Keratinocyte (primary cell): ENCODE measurements around the gene CORO2B. TPM values are rescaled to one million over a fixed set of nuclear protein-coding genes. Genes with fewer than 3 reads are reported as not detected.

Experiments
- DNase-seq: peaks from one replicate; pipeline ENCODE4 v3.0.0-alpha.2; 2011; ENCODE audit warnings: low read depth, missing footprints, low spot score
- FAIRE-seq: peaks from 2 replicates; lab custom pipeline; 2011; peaks lifted over from hg19 to GRCh38; lab: Jason Lieb, UNC
- H2AFZ ChIP-seq: 2 replicates; pipeline ENCODE4 v1.6.0; 2012; ENCODE audit warnings: low read length, control low read depth, inconsistent platforms; ENCODE audit not compliant: control insufficient read depth
- H3K27ac ChIP-seq: 2 replicates; pipeline ENCODE4 v1.5.1; 2011; ENCODE audit warnings: low read length; ENCODE audit not compliant: control insufficient read depth, insufficient read depth
- H3K27me3 ChIP-seq: 3 replicates; pipeline ENCODE4 v1.6.0; 2011; ENCODE audit warnings: low read length; ENCODE audit not compliant: control insufficient read depth, insufficient read depth; ENCODE audit errors: extremely low read depth
- H3K36me3 ChIP-seq, 2 experiments: 2 replicates in 1 of 2; 3 replicates in 1 of 2; pipeline ENCODE4 v1.5.1; 2011; ENCODE audit warnings: low read length in 2 of 2, mild to moderate bottlenecking in 1 of 2; ENCODE audit not compliant: control insufficient read depth in 2 of 2, insufficient read depth in 2 of 2; ENCODE audit errors: extremely low read depth in 1 of 2
- H3K4me1 ChIP-seq: 3 replicates; pipeline ENCODE4 v1.5.1; 2011; ENCODE audit warnings: low read length; ENCODE audit not compliant: control insufficient read depth, insufficient read depth; ENCODE audit errors: extremely low read depth
- H3K4me2 ChIP-seq: 3 replicates; pipeline ENCODE4 v1.6.0; 2011; ENCODE audit warnings: low read depth, low read length; ENCODE audit not compliant: control insufficient read depth, insufficient read depth; ENCODE audit errors: extremely low read depth
- H3K4me3 ChIP-seq, 3 experiments: fragments of 200-600 bp in 1 of 3; sonication (generic) in 1 of 3; 2 replicates in 2 of 3; 3 replicates in 1 of 3; pipeline ENCODE4 v1.5.1; 2011 to 2016; ENCODE audit warnings: low read length in 3 of 3, mild to moderate bottlenecking in 3 of 3, control low read depth in 2 of 3, inconsistent platforms in 1 of 3, low read depth in 1 of 3, mixed read lengths in 1 of 3, mixed run types in 1 of 3, moderate library complexity in 1 of 3; ENCODE audit not compliant: control insufficient read depth in 2 of 3, insufficient read depth in 2 of 3; ENCODE audit errors: extremely low read depth in 1 of 3
- H3K79me2 ChIP-seq: 2 replicates; pipeline ENCODE4 v1.6.0; 2012; ENCODE audit warnings: low read length; ENCODE audit not compliant: control insufficient read depth, insufficient read depth
- H3K9ac ChIP-seq: 3 replicates; pipeline ENCODE4 v1.6.0; 2011; ENCODE audit warnings: low read length; ENCODE audit not compliant: control insufficient read depth, insufficient read depth; ENCODE audit errors: extremely low read depth
- H3K9me1 ChIP-seq: 3 replicates; pipeline ENCODE4 v1.6.0; 2011; ENCODE audit warnings: low read length; ENCODE audit not compliant: control insufficient read depth, insufficient read depth; ENCODE audit errors: extremely low read depth
- H3K9me3 ChIP-seq: 2 replicates; pipeline ENCODE4 v1.5.1; 2012; ENCODE audit warnings: low read depth, low read length; ENCODE audit not compliant: control insufficient read depth
- H4K20me1 ChIP-seq: 3 replicates; pipeline ENCODE4 v1.6.0; 2011; ENCODE audit warnings: low read length; ENCODE audit not compliant: control insufficient read depth, insufficient read depth; ENCODE audit errors: extremely low read depth
- CTCF ChIP-seq, 3 experiments: IDR thresholded peaks in 1 of 3; conservative IDR thresholded peaks in 1 of 3; optimal IDR thresholded peaks in 1 of 3; 2 replicates in 2 of 3; 3 replicates in 1 of 3; pipeline versions ENCODE3 to v1.5.1; 2011; ENCODE audit warnings: low read length in 3 of 3, mild to moderate bottlenecking in 3 of 3, moderate library complexity in 2 of 3, control low read depth in 1 of 3, inconsistent platforms in 1 of 3; ENCODE audit not compliant: insufficient read depth in 2 of 3; ENCODE audit errors: extremely low read depth in 1 of 3
- EZH2 ChIP-seq: IDR thresholded peaks from one replicate; pipeline ENCODE4 v1.6.1; 2012; ENCODE audit warnings: inconsistent platforms, mild to moderate bottlenecking, low read length, moderate library complexity
- dilution Hi-C: fragments of 300-500 bp; cut with MboI; formaldehyde crosslinking; loops from one replicate; pipeline ENCODE4 v1.7.0; 2020; ENCODE audit warnings: low sequenced_read_pairs; ENCODE audit not compliant: extremely low pct_ligation_motif_present
- polyA plus RNA-seq, 5 experiments: library from polyadenylated mRNA; depleted of rRNA in 3 of 5; stranded (reverse) in 3 of 5; stranded (forward) in 1 of 5; unstranded in 1 of 5; fragments of >200 nt; gene quantifications; 1 replicate in 1 of 5; 2 replicates in 3 of 5; 3 replicates in 1 of 5; pipeline versions ENCODE4 v1.2.1 to v1.2.3, GENCODE V29; 2011 to 2012; ENCODE audit warnings: missing spikeins in 2 of 5, low read depth in 1 of 5, low replicate concordance in 1 of 5

The CORO2B gene
- polyA plus RNA-seq, 1 donor (not counting 4 experiments of a cell fraction or from before 2014, with no cell fraction given): 0.13 TPM

- DNase-seq: no peak
- no peak for FAIRE-seq
- no peaks in the 10 kb centered on the region for H4K20me1 ChIP-seq
- H3K9ac ChIP-seq: no peak overlapping the region
- H3K27ac ChIP-seq: no peak overlapping the region
- H2AFZ ChIP-seq: no peak overlapping the region
- H3K4me1 ChIP-seq: peaks cover 4% of the 10 kb centered on the region
- TF ChIP-seq CTCF (optimal IDR thresholded peaks at IDR 0.05 in 1 of 3, IDR thresholded peaks at IDR 0.05 in 1 of 3, conservative IDR thresholded peaks at IDR 0.05 in 1 of 3; ENCODE audit: extremely low read depth in 1 of 3, insufficient read depth in 2 of 3, low read length in 3 of 3) (no peak), EZH2 (no peak)
- no peaks in the 10 kb centered on the region for H3K79me2 ChIP-seq
- H3K4me3 ChIP-seq: no peak overlapping the region
- dilution Hi-C loops: no loop called here
- H3K9me3 ChIP-seq: no peaks in the 10 kb centered on the region
- no peaks in the 10 kb centered on the region for H3K36me3 ChIP-seq
- H3K9me1 ChIP-seq: no peaks in the 10 kb centered on the region
- no peaks in the 10 kb centered on the region for H3K27me3 ChIP-seq
- H3K4me2 ChIP-seq: no peak overlapping the region
Observed at GRCh38 chr15:68564173-68564572, 14.6 kb upstream of the CORO2B start.

- Histone ChIP-seq H3K4me2 (no peak overlapping the region), H3K9ac (no peak overlapping the region), H3K36me3 (no peaks in the 10 kb centered on the region), H3K4me3 (no peak overlapping the region), H2AFZ (no peak overlapping the region), H3K27me3 (peaks cover under 1% of the 10 kb centered on the region), H3K27ac (no peak overlapping the region), H3K9me1 (no peaks in the 10 kb centered on the region), H3K9me3 (no peaks in the 10 kb centered on the region), H3K4me1 (no peaks in the 10 kb centered on the region), H4K20me1 (no peaks in the 10 kb centered on the region), H3K79me2 (no peaks in the 10 kb centered on the region)
- TF ChIP-seq CTCF (optimal IDR thresholded peaks at IDR 0.05 in 1 of 3, IDR thresholded peaks at IDR 0.05 in 1 of 3, conservative IDR thresholded peaks at IDR 0.05 in 1 of 3; ENCODE audit: extremely low read depth in 1 of 3, insufficient read depth in 2 of 3, low read length in 3 of 3) (no peak), EZH2 (no peak)
- FAIRE-seq: no peak
- dilution Hi-C loops: no loop called here
- DNase-seq: no peak
Observed at GRCh38 chr15:68565234-68565633, 13.6 kb upstream of the CORO2B start.
